ENCODE results near the gene RADIL.

GRCh38 chr7:4796453-4796852 lies 87.1 kb downstream of the RADIL start:
- TF ChIP-seq CTCF (IDR thresholded peaks at IDR 0.05) = no peak
- no peak for TF ChIP-seq POLR2A (IDR thresholded peaks at IDR 0.05)

Data from uterus (tissue), 2 donors.